Measurements from ENCODE around the gene MARK2.

GRCh38 chr11:63874511-63874910 lies 35.6 kb downstream of the MARK2 start:
- TF ChIP-seq POLR2AphosphoS5 (IDR thresholded peaks at IDR 0.05; ENCODE audit: low read depth, low read length) (no peak), TAF1 (IDR thresholded peaks at IDR 0.05; ENCODE audit: borderline replicate concordance, low read depth, low read length) (no peak), CTCF (IDR thresholded peaks at IDR 0.05) (no peak)

Measured in SK-N-SH (cell line).